Neural cell (in vitro differentiated cells): ENCODE data around the gene SSBP2. TPM values are rescaled to one million over a fixed set of nuclear protein-coding genes. Genes with fewer than 3 reads are reported as not detected.
A peak's percentile ranks its signal among the peaks of the same experiment; 100 is the strongest.

Source experiments
- H2AFZ ChIP-seq: fragments of 200-600, 300-800 bp; sonication (generic), shearing (Covaris generic); 2 replicates; pipeline ENCODE4 v1.6.0; 2014; ENCODE audit warnings: low read depth, mild to moderate bottlenecking, antibody characterized with exemption, low read length, moderate library complexity
- H3F3A ChIP-seq: fragments of 200-600 bp; shearing (Covaris generic); 2 replicates; pipeline ENCODE4 v1.6.1; 2016; ENCODE audit warnings: mild to moderate bottlenecking, moderate library complexity, mixed read lengths, antibody characterized with exemption, low read length; ENCODE audit not compliant: insufficient read depth, poor library complexity, severe bottlenecking
- H3K27ac ChIP-seq: fragments of 200-600, 300-800 bp; sonication (generic), shearing (Covaris generic); 2 replicates; pipeline ENCODE4 v1.5.1; 2014; ENCODE audit warnings: mild to moderate bottlenecking, low read length, moderate library complexity
- H3K27me3 ChIP-seq: fragments of 300-800, 200-600 bp; sonication (generic), shearing (Covaris generic); 2 replicates; pipeline ENCODE4 v1.6.0; 2014; ENCODE audit warnings: mild to moderate bottlenecking, low read depth, low read length, moderate library complexity; ENCODE audit not compliant: insufficient read depth
- H3K36me3 ChIP-seq: fragments of 300-800, 200-600 bp; sonication (generic), shearing (Covaris generic); 2 replicates; pipeline ENCODE4 v1.5.1; 2014; ENCODE audit warnings: mild to moderate bottlenecking, antibody characterized with exemption, low read length, moderate library complexity; ENCODE audit not compliant: insufficient read depth
- H3K4me2 ChIP-seq: fragments of 300-800, 200-600 bp; sonication (generic), shearing (Covaris generic); 2 replicates; pipeline ENCODE4 v1.6.0; 2014; ENCODE audit warnings: mild to moderate bottlenecking, low read length
- H3K4me3 ChIP-seq: fragments of 300-800, 200-600 bp; sonication (generic), shearing (Covaris generic); 2 replicates; pipeline ENCODE4 v1.5.1; 2014; ENCODE audit warnings: mild to moderate bottlenecking, low read length, moderate library complexity
- H3K79me2 ChIP-seq: fragments of 200-600 bp; shearing (Covaris generic); replicated peaks from 2 replicates; pipeline ENCODE4 v1.6.0; 2014; ENCODE audit warnings: mild to moderate bottlenecking, low read length, moderate library complexity; ENCODE audit not compliant: insufficient read depth
- H3K9ac ChIP-seq: fragments of 300-800, 200-600 bp; sonication (generic), shearing (Covaris generic); 2 replicates; pipeline ENCODE4 v1.6.1; 2016; ENCODE audit warnings: mild to moderate bottlenecking, low read length, mixed read lengths
- H3K9me2 ChIP-seq: fragments of 200-600 bp; shearing (Covaris generic); 2 replicates; pipeline ENCODE4 v1.6.1; 2016; ENCODE audit warnings: mild to moderate bottlenecking, low read length, mixed read lengths; ENCODE audit not compliant: insufficient read depth
- H3K9me3 ChIP-seq: fragments of 200-600, 300-800 bp; sonication (generic), shearing (Covaris generic); 2 replicates; pipeline ENCODE4 v1.6.1; 2016; ENCODE audit warnings: mild to moderate bottlenecking, mixed run types, low read length, moderate library complexity, mixed read lengths
- H4K20me1 ChIP-seq: fragments of 200-600 bp; shearing (Covaris generic); 2 replicates; pipeline ENCODE4 v1.6.1; 2016; ENCODE audit warnings: mild to moderate bottlenecking, mixed run types; ENCODE audit not compliant: insufficient read depth
- EP300 ChIP-seq: fragments of 450-650 bp; conservative IDR thresholded peaks from 2 replicates; pipeline ENCODE4 v1.6.1; 2014; ENCODE audit warnings: antibody characterized with exemption, mild to moderate bottlenecking, moderate library complexity; ENCODE audit not compliant: poor library complexity, severe bottlenecking
- EZH2 ChIP-seq: fragments of 200-600, 300-800 bp; shearing (Covaris generic), sonication (generic); IDR thresholded peaks from 2 replicates; pipeline ENCODE4 v1.6.1; 2014; ENCODE audit warnings: antibody characterized with exemption, low read length, borderline replicate concordance, mild to moderate bottlenecking; ENCODE audit not compliant: insufficient read depth, poor library complexity, severe bottlenecking
- MXI1 ChIP-seq: fragments of 450-650 bp; conservative IDR thresholded peaks from 2 replicates; pipeline ENCODE4 v1.6.1; 2014; ENCODE audit warnings: antibody characterized with exemption, mild to moderate bottlenecking; ENCODE audit not compliant: poor library complexity, severe bottlenecking
- POLR2AphosphoS5 ChIP-seq: IDR thresholded peaks from 2 replicates; pipeline ENCODE4 v1.6.1; 2012
- RAD21 ChIP-seq: fragments of 450-650 bp; conservative IDR thresholded peaks from 2 replicates; pipeline ENCODE4 v1.6.1; 2014; ENCODE audit warnings: antibody characterized with exemption, mild to moderate bottlenecking, moderate library complexity
- SMC3 ChIP-seq: fragments of 450-650 bp; conservative IDR thresholded peaks from 2 replicates; pipeline ENCODE4 v1.6.1; 2014; ENCODE audit warnings: antibody characterized with exemption, mild to moderate bottlenecking, moderate library complexity; ENCODE audit not compliant: poor library complexity
- TAF1 ChIP-seq: IDR thresholded peaks from 2 replicates; pipeline ENCODE4 v1.6.1; 2012; ENCODE audit warnings: low read depth
- polyA plus RNA-seq: library from polyadenylated mRNA; depleted of rRNA; stranded (reverse); fragments of >200 nt; gene quantifications from 2 replicates; pipeline ENCODE4 v1.2.3, GENCODE V29; 2014
- TF ChIP-seq, protein P1 (sequence below): IDR thresholded peaks from 2 replicates; pipeline ENCODE4 v1.6.1; 2012; ENCODE audit warnings: borderline replicate concordance
- TF ChIP-seq, protein P2 (sequence below): fragments of 450-650 bp; IDR thresholded peaks from 2 replicates; pipeline ENCODE4 v1.5.1; 2014; ENCODE audit warnings: antibody characterized with exemption, mild to moderate bottlenecking, moderate library complexity; ENCODE audit not compliant: poor library complexity, severe bottlenecking

SSBP2 gene
- polyA plus RNA-seq, 1 donor from 2014 or later, result 128 TPM

DNA sequence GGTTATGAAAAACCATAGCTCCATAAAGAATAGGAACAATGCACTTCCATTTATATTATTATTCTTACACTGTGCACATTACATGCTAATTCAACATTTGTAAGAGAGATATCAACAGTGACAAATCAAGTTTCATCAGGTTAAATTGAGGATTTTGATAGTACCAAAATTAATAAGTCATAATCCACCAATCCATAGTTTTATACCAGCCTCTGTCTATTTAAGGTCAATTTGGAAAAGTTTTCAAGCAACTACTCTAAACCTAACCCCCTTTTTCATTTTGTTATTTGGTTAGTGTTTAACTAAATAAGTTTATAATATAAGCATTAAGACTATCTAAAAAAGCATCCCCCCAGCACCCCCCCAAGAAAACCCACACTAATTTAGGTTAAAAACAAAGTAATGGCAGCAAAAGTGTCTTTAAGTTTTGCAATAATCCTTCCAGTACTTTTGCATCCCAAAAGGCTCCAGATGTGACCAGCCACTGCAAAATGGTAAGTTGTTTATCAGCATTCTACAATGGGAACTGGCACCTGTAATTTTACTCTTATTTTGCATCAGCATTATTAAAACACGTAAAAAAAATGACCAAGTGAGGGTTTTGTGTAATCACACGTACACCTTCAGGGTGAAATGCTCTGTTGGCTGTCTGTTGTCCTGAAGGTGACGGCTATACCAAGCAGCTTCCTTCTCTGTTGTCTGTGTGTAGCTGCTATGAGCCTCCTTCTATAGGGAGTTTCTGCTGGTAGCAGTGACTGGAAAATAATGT, 36.8 kb upstream of the SSBP2 start:
- Histone ChIP-seq H3K79me2 (no peaks in the 10 kb centered on the region), H2AFZ (peak overlapping the region; percentile 36), H3K9me2 (no peaks in the 10 kb centered on the region), H3F3A (no peaks in the 10 kb centered on the region), H3K27ac (peak overlapping the region; percentile 61), H3K9me3 (no peaks in the 10 kb centered on the region), H3K36me3 (no peaks in the 10 kb centered on the region), H3K27me3 (no peaks in the 10 kb centered on the region), H3K9ac (peak overlapping the region; percentile 7), H3K4me2 (peak overlapping the region; percentile 44), H4K20me1 (no peaks in the 10 kb centered on the region), H3K4me3 (peak overlapping the region; percentile 40)
- TF ChIP-seq EP300 (peak; percentile 45), RAD21 (peak; percentile 22), TAF1 (no peak)

DNA sequence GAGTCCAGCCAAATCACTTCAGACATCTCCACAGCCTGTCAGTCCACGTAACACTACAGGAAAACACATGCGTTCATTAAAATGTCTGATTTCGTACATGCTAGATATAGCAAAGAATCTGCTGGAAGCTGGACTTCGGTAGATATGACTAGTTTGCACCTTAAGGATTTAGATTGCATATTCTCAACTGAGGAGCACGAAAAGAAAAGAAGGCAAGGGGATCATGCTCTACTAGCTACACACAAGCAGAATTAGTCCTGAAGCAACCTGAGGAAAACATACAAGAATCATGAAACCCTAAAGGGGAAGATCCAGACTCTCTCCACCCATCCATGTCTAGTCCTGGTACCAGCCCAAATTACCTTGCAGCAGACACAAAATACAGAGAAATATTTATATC, 36.1 kb upstream of the SSBP2 start:
- no peaks in the 10 kb centered on the region for H3F3A ChIP-seq
- no peaks in the 10 kb centered on the region for H3K27me3 ChIP-seq
- no peak overlapping the region for H2AFZ ChIP-seq
- no peak overlapping the region for H3K4me3 ChIP-seq
- H3K27ac ChIP-seq, result peak overlapping the region; percentile 42
- peak overlapping the region; percentile 44 for H3K4me2 ChIP-seq
- TF ChIP-seq SMC3, result no peak
- TF ChIP-seq EP300, result no peak
- no peak for TF ChIP-seq MXI1
- no peak for TF ChIP-seq EZH2
- no peak for TF ChIP-seq RAD21
- TF ChIP-seq, protein P1, sequence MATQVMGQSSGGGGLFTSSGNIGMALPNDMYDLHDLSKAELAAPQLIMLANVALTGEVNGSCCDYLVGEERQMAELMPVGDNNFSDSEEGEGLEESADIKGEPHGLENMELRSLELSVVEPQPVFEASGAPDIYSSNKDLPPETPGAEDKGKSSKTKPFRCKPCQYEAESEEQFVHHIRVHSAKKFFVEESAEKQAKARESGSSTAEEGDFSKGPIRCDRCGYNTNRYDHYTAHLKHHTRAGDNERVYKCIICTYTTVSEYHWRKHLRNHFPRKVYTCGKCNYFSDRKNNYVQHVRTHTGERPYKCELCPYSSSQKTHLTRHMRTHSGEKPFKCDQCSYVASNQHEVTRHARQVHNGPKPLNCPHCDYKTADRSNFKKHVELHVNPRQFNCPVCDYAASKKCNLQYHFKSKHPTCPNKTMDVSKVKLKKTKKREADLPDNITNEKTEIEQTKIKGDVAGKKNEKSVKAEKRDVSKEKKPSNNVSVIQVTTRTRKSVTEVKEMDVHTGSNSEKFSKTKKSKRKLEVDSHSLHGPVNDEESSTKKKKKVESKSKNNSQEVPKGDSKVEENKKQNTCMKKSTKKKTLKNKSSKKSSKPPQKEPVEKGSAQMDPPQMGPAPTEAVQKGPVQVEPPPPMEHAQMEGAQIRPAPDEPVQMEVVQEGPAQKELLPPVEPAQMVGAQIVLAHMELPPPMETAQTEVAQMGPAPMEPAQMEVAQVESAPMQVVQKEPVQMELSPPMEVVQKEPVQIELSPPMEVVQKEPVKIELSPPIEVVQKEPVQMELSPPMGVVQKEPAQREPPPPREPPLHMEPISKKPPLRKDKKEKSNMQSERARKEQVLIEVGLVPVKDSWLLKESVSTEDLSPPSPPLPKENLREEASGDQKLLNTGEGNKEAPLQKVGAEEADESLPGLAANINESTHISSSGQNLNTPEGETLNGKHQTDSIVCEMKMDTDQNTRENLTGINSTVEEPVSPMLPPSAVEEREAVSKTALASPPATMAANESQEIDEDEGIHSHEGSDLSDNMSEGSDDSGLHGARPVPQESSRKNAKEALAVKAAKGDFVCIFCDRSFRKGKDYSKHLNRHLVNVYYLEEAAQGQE, result no peak
- no peak for TF ChIP-seq POLR2AphosphoS5
- TF ChIP-seq, protein P2, sequence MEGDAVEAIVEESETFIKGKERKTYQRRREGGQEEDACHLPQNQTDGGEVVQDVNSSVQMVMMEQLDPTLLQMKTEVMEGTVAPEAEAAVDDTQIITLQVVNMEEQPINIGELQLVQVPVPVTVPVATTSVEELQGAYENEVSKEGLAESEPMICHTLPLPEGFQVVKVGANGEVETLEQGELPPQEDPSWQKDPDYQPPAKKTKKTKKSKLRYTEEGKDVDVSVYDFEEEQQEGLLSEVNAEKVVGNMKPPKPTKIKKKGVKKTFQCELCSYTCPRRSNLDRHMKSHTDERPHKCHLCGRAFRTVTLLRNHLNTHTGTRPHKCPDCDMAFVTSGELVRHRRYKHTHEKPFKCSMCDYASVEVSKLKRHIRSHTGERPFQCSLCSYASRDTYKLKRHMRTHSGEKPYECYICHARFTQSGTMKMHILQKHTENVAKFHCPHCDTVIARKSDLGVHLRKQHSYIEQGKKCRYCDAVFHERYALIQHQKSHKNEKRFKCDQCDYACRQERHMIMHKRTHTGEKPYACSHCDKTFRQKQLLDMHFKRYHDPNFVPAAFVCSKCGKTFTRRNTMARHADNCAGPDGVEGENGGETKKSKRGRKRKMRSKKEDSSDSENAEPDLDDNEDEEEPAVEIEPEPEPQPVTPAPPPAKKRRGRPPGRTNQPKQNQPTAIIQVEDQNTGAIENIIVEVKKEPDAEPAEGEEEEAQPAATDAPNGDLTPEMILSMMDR, result no peak
- no peak for TF ChIP-seq TAF1
- no peaks in the 10 kb centered on the region for H3K9me2 ChIP-seq
- no peak overlapping the region for H3K9ac ChIP-seq
- H3K79me2 ChIP-seq, result no peaks in the 10 kb centered on the region
- H4K20me1 ChIP-seq, result no peaks in the 10 kb centered on the region
- no peaks in the 10 kb centered on the region for H3K36me3 ChIP-seq
- H3K9me3 ChIP-seq, result no peaks in the 10 kb centered on the region
